ENCODE measurements around the gene SERPINE1. TPM values are rescaled to one million over a fixed set of nuclear protein-coding genes. Genes with fewer than 3 reads are reported as not detected.
A peak's percentile ranks its signal among the peaks of the same experiment; 100 is the strongest.

SERPINE1 gene
- total and polyA plus RNA-seq, 2 experiments from 2014 or later: 1,537 to 2,000 TPM

DNA sequence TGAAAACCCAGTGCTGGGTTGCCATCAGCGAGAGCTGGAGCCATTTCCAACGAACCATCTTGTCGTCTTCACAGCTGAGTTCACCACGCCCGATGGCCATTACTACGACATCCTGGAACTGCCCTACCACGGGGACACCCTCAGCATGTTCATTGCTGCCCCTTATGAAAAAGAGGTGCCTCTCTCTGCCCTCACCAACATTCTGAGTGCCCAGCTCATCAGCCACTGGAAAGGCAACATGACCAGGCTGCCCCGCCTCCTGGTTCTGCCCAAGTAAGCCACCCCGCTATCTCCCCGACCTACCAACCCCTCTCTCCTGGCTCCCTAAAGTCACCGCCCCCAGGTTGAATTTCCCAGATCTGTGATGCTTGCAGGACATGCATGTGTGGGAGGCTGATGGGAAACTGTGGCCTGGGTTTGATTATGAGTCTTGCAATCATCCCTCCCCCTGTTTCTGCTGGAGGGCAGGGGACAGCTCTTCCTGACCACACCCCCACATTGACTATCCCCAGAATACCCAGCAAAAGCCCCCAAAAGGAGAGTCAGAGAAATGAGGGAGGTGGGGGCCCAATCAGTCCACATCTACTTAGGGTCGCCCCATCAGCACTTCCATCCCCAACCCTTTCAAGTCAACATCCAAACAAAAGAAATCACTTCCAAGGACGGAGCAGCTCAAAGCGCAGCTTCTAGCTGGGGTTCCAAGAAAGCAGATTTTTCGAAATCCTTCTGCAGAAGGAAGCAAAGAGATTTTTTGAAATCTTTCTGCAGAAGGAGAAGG is 6.9 kb downstream of the SERPINE1 start:
- H3K79me2 ChIP-seq (ENCODE audit: insufficient read depth): peaks cover 20% of the 10 kb centered on the region
- H3K4me1 ChIP-seq (ENCODE audit: insufficient read depth): peaks cover 76% of the 10 kb centered on the region
- DNase-seq: peak; percentile 60
- peak overlapping the region; percentile 35 for H3K4me3 ChIP-seq
- no peaks in the 10 kb centered on the region for H3K9me2 ChIP-seq (ENCODE audit: insufficient read depth)
- H3F3A ChIP-seq (ENCODE audit: insufficient read depth): peaks cover 95% of the 10 kb centered on the region
- in situ Hi-C loops (cut with MboI): no loop called here
- no peaks in the 10 kb centered on the region for H3K27me3 ChIP-seq (replicated peaks; ENCODE audit: insufficient read depth)
- peak overlapping the region; percentile 26 for H3K4me2 ChIP-seq (ENCODE audit: unreplicated experiment)
- H3K27ac ChIP-seq: peak overlapping the region; percentile 98
- no peaks in the 10 kb centered on the region for H3K9me3 ChIP-seq (ENCODE audit: low read depth)
- no peak for TF ChIP-seq EZH2phosphoT487 (IDR thresholded peaks at IDR 0.05; ENCODE audit: insufficient read depth, low read depth)
- TF ChIP-seq EZH2 (IDR thresholded peaks at IDR 0.05; ENCODE audit: insufficient read depth, poor library complexity, severe bottlenecking): no peak
- peaks cover 85% of the 10 kb centered on the region for H3K36me3 ChIP-seq (ENCODE audit: low read depth)
- peak overlapping the region; percentile 56 for H3K9ac ChIP-seq
- H4K20me1 ChIP-seq (ENCODE audit: insufficient read depth): no peaks in the 10 kb centered on the region
- WGBS, 2 experiments (ENCODE audit: low coverage in 1 of 2, low lambda C conversion rate in 2 of 2, missing lambda C conversion rate in 2 of 2): 74 to 82% methylated on average over 15 of the region's 15 CpGs
- H2AFZ ChIP-seq: no peak overlapping the region

DNA sequence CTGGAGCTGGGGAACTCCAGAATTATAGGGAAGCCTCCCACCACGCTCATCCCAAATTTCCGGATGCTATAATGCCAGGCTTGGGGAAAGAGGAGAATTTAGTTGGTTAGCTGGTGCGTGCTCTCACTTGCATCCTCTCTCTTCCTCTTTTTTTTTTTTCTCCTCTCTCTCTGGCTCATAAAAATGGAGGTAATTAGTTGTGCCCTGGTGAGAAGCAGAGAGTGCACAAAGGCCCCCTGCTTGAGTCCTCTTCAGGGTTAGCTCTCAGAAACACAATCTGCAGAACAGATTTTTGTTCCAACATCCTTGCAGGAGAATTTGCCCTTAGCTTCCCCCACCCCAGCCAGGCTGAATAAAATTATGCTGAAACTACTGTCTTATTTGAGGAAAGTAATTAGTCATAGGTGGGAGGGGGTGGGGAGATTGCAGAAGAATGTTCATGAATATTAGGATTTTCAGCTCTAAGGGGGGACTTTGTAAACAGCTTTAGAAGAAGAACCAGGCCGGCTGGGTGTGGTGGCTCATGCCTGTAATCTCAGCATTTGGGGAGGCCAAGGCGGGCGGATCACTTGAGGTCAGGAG is 7.6 kb downstream of the SERPINE1 start:
- in situ Hi-C loops (cut with MboI): no loop called here
- H3K36me3 ChIP-seq (ENCODE audit: low read depth): peaks cover 80% of the 10 kb centered on the region
- H3K4me3 ChIP-seq: peak overlapping the region; percentile 35
- peaks cover 13% of the 10 kb centered on the region for H3K79me2 ChIP-seq (ENCODE audit: insufficient read depth)
- peak; percentile 58 for DNase-seq
- no peak overlapping the region for H2AFZ ChIP-seq
- H3F3A ChIP-seq (ENCODE audit: insufficient read depth): peaks cover 95% of the 10 kb centered on the region
- peak overlapping the region; percentile 98 for H3K27ac ChIP-seq
- H3K4me2 ChIP-seq (ENCODE audit: unreplicated experiment): peak overlapping the region; percentile 29
- peak overlapping the region; percentile 56 for H3K9ac ChIP-seq
- H3K4me1 ChIP-seq (ENCODE audit: insufficient read depth): peaks cover 75% of the 10 kb centered on the region
- no peaks in the 10 kb centered on the region for H4K20me1 ChIP-seq (ENCODE audit: insufficient read depth)
- 80 to 85% methylated on average over 5 to 6 of the region's 6 CpGs for WGBS, 2 experiments (ENCODE audit: low coverage in 1 of 2, low lambda C conversion rate in 2 of 2, missing lambda C conversion rate in 2 of 2)
- H3K9me3 ChIP-seq (ENCODE audit: low read depth): no peaks in the 10 kb centered on the region
- no peaks in the 10 kb centered on the region for H3K9me2 ChIP-seq (ENCODE audit: insufficient read depth)
- no peaks in the 10 kb centered on the region for H3K27me3 ChIP-seq (replicated peaks; ENCODE audit: insufficient read depth)
- TF ChIP-seq EZH2phosphoT487 (IDR thresholded peaks at IDR 0.05; ENCODE audit: insufficient read depth, low read depth) (no peak), EZH2 (IDR thresholded peaks at IDR 0.05; ENCODE audit: insufficient read depth, poor library complexity, severe bottlenecking) (no peak)

DNA sequence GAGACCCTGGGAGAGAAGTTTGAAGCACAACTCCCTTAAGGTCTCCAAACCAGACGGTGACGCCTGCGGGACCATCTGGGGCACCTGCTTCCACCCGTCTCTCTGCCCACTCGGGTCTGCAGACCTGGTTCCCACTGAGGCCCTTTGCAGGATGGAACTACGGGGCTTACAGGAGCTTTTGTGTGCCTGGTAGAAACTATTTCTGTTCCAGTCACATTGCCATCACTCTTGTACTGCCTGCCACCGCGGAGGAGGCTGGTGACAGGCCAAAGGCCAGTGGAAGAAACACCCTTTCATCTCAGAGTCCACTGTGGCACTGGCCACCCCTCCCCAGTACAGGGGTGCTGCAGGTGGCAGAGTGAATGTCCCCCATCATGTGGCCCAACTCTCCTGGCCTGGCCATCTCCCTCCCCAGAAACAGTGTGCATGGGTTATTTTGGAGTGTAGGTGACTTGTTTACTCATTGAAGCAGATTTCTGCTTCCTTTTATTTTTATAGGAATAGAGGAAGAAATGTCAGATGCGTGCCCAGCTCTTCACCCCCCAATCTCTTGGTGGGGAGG is 10.8 kb downstream of the SERPINE1 start:
- H3K4me2 ChIP-seq (ENCODE audit: unreplicated experiment): peak overlapping the region; percentile 35
- peak overlapping the region; percentile 56 for H3K9ac ChIP-seq
- H3K9me3 ChIP-seq (ENCODE audit: low read depth): no peaks in the 10 kb centered on the region
- peaks cover 67% of the 10 kb centered on the region for H3K4me1 ChIP-seq (ENCODE audit: insufficient read depth)
- H3K79me2 ChIP-seq (ENCODE audit: insufficient read depth): no peaks in the 10 kb centered on the region
- H3F3A ChIP-seq (ENCODE audit: insufficient read depth): peaks cover 87% of the 10 kb centered on the region
- H3K27ac ChIP-seq: peak overlapping the region; percentile 98
- no peaks in the 10 kb centered on the region for H3K27me3 ChIP-seq (replicated peaks; ENCODE audit: insufficient read depth)
- in situ Hi-C loops (cut with MboI): no loop called here
- no peaks in the 10 kb centered on the region for H3K9me2 ChIP-seq (ENCODE audit: insufficient read depth)
- DNase-seq: peak; percentile 46
- 56 to 65% methylated on average over 9 of the region's 9 CpGs for WGBS, 2 experiments (ENCODE audit: low coverage in 1 of 2, low lambda C conversion rate in 2 of 2, missing lambda C conversion rate in 2 of 2)
- H3K4me3 ChIP-seq: 0 out of 2 replicates have a peak overlapping the region, but pooled peaks have one; percentile 3
- TF ChIP-seq EZH2 (IDR thresholded peaks at IDR 0.05; ENCODE audit: insufficient read depth, poor library complexity, severe bottlenecking): no peak
- no peak for TF ChIP-seq EZH2phosphoT487 (IDR thresholded peaks at IDR 0.05; ENCODE audit: insufficient read depth, low read depth)
- peaks cover 50% of the 10 kb centered on the region for H3K36me3 ChIP-seq (ENCODE audit: low read depth)
- no peaks in the 10 kb centered on the region for H4K20me1 ChIP-seq (ENCODE audit: insufficient read depth)
- H2AFZ ChIP-seq: no peak overlapping the region

DNA sequence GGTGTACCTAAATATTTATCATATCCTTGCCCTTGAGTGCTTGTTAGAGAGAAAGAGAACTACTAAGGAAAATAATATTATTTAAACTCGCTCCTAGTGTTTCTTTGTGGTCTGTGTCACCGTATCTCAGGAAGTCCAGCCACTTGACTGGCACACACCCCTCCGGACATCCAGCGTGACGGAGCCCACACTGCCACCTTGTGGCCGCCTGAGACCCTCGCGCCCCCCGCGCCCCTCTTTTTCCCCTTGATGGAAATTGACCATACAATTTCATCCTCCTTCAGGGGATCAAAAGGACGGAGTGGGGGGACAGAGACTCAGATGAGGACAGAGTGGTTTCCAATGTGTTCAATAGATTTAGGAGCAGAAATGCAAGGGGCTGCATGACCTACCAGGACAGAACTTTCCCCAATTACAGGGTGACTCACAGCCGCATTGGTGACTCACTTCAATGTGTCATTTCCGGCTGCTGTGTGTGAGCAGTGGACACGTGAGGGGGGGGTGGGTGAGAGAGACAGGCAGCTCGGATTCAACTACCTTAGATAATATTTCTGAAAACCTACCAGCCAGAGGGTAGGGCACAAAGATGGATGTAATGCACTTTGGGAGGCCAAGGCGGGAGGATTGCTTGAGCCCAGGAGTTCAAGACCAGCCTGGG is 11.4 kb downstream of the SERPINE1 start:
- in situ Hi-C loops (cut with MboI): no loop called here
- peaks cover 60% of the 10 kb centered on the region for H3K4me1 ChIP-seq (ENCODE audit: insufficient read depth)

More for the DNA sequence above, 11.4 kb downstream of the SERPINE1 start:
- Histone ChIP-seq H3K36me3 (ENCODE audit: low read depth) (peaks cover 44% of the 10 kb centered on the region), H3K9me3 (ENCODE audit: low read depth) (no peaks in the 10 kb centered on the region), H3F3A (ENCODE audit: insufficient read depth) (peaks cover 83% of the 10 kb centered on the region), H3K79me2 (ENCODE audit: insufficient read depth) (no peaks in the 10 kb centered on the region), H3K9ac (peak overlapping the region; percentile 56), H4K20me1 (ENCODE audit: insufficient read depth) (no peaks in the 10 kb centered on the region), H3K9me2 (ENCODE audit: insufficient read depth) (no peaks in the 10 kb centered on the region), H3K4me2 (ENCODE audit: unreplicated experiment) (peak overlapping the region; percentile 35), H3K27ac (peak overlapping the region; percentile 98), H2AFZ (no peak overlapping the region), H3K4me3 (0 out of 2 replicates have a peak overlapping the region, but pooled peaks have one; percentile 3), H3K27me3 (replicated peaks; ENCODE audit: insufficient read depth) (no peaks in the 10 kb centered on the region)
- DNase-seq: peak; percentile 97
- 2 to 4% methylated on average over 15 to 16 of the region's 16 CpGs for WGBS, 2 experiments (ENCODE audit: low coverage in 1 of 2, low lambda C conversion rate in 2 of 2, missing lambda C conversion rate in 2 of 2)
- TF ChIP-seq EZH2 (IDR thresholded peaks at IDR 0.05; ENCODE audit: insufficient read depth, poor library complexity, severe bottlenecking) (no peak), EZH2phosphoT487 (IDR thresholded peaks at IDR 0.05; ENCODE audit: insufficient read depth, low read depth) (no peak)
